Mesendoderm (in vitro differentiated cells): ENCODE results near the gene TSPAN18.

ENCODE experiments used
- DNase-seq: peaks from one replicate; pipeline ENCODE4 v3.0.0; 2013
- H2AK5ac ChIP-seq: 2 replicates; pipeline ENCODE4 v1.6.1; 2013; ENCODE audit warnings: low read length, inconsistent platforms
- H2BK120ac ChIP-seq: 2 replicates; pipeline ENCODE4 v1.6.1; 2013; ENCODE audit warnings: low read depth, mild to moderate bottlenecking, low read length, moderate library complexity, mixed read lengths
- H2BK15ac ChIP-seq: replicated peaks from 2 replicates; pipeline ENCODE4 v1.6.1; 2013; ENCODE audit warnings: low read depth, mild to moderate bottlenecking, moderate library complexity
- H2BK5ac ChIP-seq: 2 replicates; pipeline ENCODE4 v1.6.1; 2013; ENCODE audit warnings: low read length, inconsistent platforms
- H3K18ac ChIP-seq: 2 replicates; pipeline ENCODE4 v1.6.1; 2013; ENCODE audit warnings: mild to moderate bottlenecking, low read length, mixed read lengths
- H3K23ac ChIP-seq: one replicate; pipeline ENCODE4 v1.6.1; 2013; ENCODE audit warnings: low read length
- H3K27ac ChIP-seq: 2 replicates; pipeline ENCODE4 v1.5.1; 2013; ENCODE audit warnings: low read depth, mild to moderate bottlenecking, inconsistent platforms, low read length, moderate library complexity
- H3K27me3 ChIP-seq: 2 replicates; pipeline ENCODE4 v1.6.1; 2013; ENCODE audit warnings: low read length, control low read depth, mild to moderate bottlenecking, inconsistent platforms; ENCODE audit not compliant: insufficient read depth, poor library complexity
- H3K36me3 ChIP-seq: 2 replicates; pipeline ENCODE4 v1.6.1; 2013; ENCODE audit warnings: low read length, inconsistent platforms; ENCODE audit not compliant: control insufficient read depth, insufficient read depth
- H3K4ac ChIP-seq: one replicate; pipeline ENCODE4 v1.6.1; 2013; ENCODE audit warnings: low read depth, mild to moderate bottlenecking, low read length, moderate library complexity
- H3K4me1 ChIP-seq: 2 replicates; pipeline ENCODE4 v1.6.1; 2013; ENCODE audit warnings: low read depth, low read length, inconsistent platforms; ENCODE audit not compliant: control insufficient read depth
- H3K4me2 ChIP-seq: 2 replicates; pipeline ENCODE4 v1.6.1; 2013; ENCODE audit warnings: low read length
- H3K4me3 ChIP-seq: 2 replicates; pipeline ENCODE4 v1.5.1; 2013; ENCODE audit warnings: mild to moderate bottlenecking, low read length
- H3K56ac ChIP-seq: one replicate; pipeline ENCODE4 v1.6.1; 2013; ENCODE audit warnings: low read length
- H3K79me1 ChIP-seq: 2 replicates; pipeline ENCODE4 v1.6.1; 2013; ENCODE audit warnings: low read length, inconsistent platforms
- H3K79me2 ChIP-seq: 2 replicates; pipeline ENCODE4 v1.6.1; 2013; ENCODE audit warnings: mild to moderate bottlenecking, low read length; ENCODE audit not compliant: control insufficient read depth, insufficient read depth
- H3K9ac ChIP-seq: 2 replicates; pipeline ENCODE4 v1.6.1; 2013; ENCODE audit warnings: low read length, inconsistent platforms
- H4K5ac ChIP-seq: one replicate; pipeline ENCODE4 v1.6.1; 2013; ENCODE audit warnings: low read length
- H4K8ac ChIP-seq: one replicate; pipeline ENCODE4 v1.6.1; 2013; ENCODE audit warnings: low read depth, mild to moderate bottlenecking, control low read depth, low read length, moderate library complexity
- WGBS: extraction: QIAGEN DNeasy Blood & Tissue Kit; methylation state at CpG from one replicate; pipeline ENCODE4 v1.1.7; 2013; ENCODE audit warnings: low lambda C conversion rate, missing lambda C conversion rate; ENCODE audit not compliant: insufficient coverage; ENCODE audit errors: extremely low coverage; 5-methylcytosine and 5-hydroxymethylcytosine counted together

TSPAN18 gene

GRCh38 chr11:44893308-44893822 lies 166.6 kb downstream of the TSPAN18 start:
- H3K4me2 ChIP-seq, result no peak overlapping the region
- H3K36me3 ChIP-seq, result no peaks in the 10 kb centered on the region
- no peak overlapping the region for H2AK5ac ChIP-seq
- WGBS, result no CpG with 5 or more reads among the region's 10 CpGs
- no peak for DNase-seq
- H3K23ac ChIP-seq, result no peak overlapping the region
- no peaks in the 10 kb centered on the region for H3K79me2 ChIP-seq
- H3K4me1 ChIP-seq, result peaks cover 5% of the 10 kb centered on the region
- H4K5ac ChIP-seq, result no peak overlapping the region
- no peak overlapping the region for H3K4ac ChIP-seq
- no peak overlapping the region for H3K56ac ChIP-seq
- no peak overlapping the region for H3K9ac ChIP-seq
- H3K4me3 ChIP-seq, result no peak overlapping the region
- H3K18ac ChIP-seq, result no peak overlapping the region
- no peak overlapping the region for H2BK5ac ChIP-seq
- H3K79me1 ChIP-seq, result no peaks in the 10 kb centered on the region
- no peak overlapping the region for H2BK120ac ChIP-seq
- no peak overlapping the region for H4K8ac ChIP-seq
- no peaks in the 10 kb centered on the region for H3K27me3 ChIP-seq
- no peak overlapping the region for H2BK15ac ChIP-seq
- H3K27ac ChIP-seq, result no peak overlapping the region

GRCh38 chr11:44893846-44894617 lies 167.3 kb downstream of the TSPAN18 start:
- Histone ChIP-seq H2BK120ac (no peak overlapping the region), H4K5ac (no peak overlapping the region), H3K27me3 (no peaks in the 10 kb centered on the region), H3K4ac (no peak overlapping the region), H3K9ac (no peak overlapping the region), H2AK5ac (no peak overlapping the region), H3K23ac (no peak overlapping the region), H3K4me1 (peaks cover 5% of the 10 kb centered on the region), H3K79me1 (no peaks in the 10 kb centered on the region), H3K56ac (no peak overlapping the region), H3K18ac (no peak overlapping the region), H3K4me3 (no peak overlapping the region), H3K36me3 (no peaks in the 10 kb centered on the region), H4K8ac (no peak overlapping the region), H3K4me2 (no peak overlapping the region), H2BK5ac (no peak overlapping the region), H3K79me2 (no peaks in the 10 kb centered on the region), H2BK15ac (no peak overlapping the region), H3K27ac (no peak overlapping the region)
- no CpG with 5 or more reads among the region's 21 CpGs for WGBS
- peak; percentile 88 for DNase-seq

- Histone ChIP-seq H3K4me3 (no peak overlapping the region), H3K79me1 (no peaks in the 10 kb centered on the region), H2BK15ac (no peak overlapping the region), H4K5ac (no peak overlapping the region), H3K23ac (no peak overlapping the region), H3K56ac (no peak overlapping the region), H4K8ac (no peak overlapping the region), H3K9ac (no peak overlapping the region), H3K27me3 (no peaks in the 10 kb centered on the region), H3K18ac (no peak overlapping the region), H3K4ac (no peak overlapping the region), H3K36me3 (no peaks in the 10 kb centered on the region), H2AK5ac (no peak overlapping the region), H3K27ac (no peak overlapping the region), H2BK120ac (no peak overlapping the region), H2BK5ac (no peak overlapping the region), H3K79me2 (no peaks in the 10 kb centered on the region), H3K4me2 (no peak overlapping the region), H3K4me1 (no peaks in the 10 kb centered on the region)
- peak; percentile 91 for DNase-seq
- no CpG with 5 or more reads among the region's 3 CpGs for WGBS
Measured at GRCh38 chr11:44899959-44900358, 173.2 kb downstream of the TSPAN18 start.

GRCh38 chr11:44901120-44901633 lies 174.4 kb downstream of the TSPAN18 start:
- H3K4me1 ChIP-seq, result no peaks in the 10 kb centered on the region
- no peaks in the 10 kb centered on the region for H3K36me3 ChIP-seq
- H4K5ac ChIP-seq, result no peak overlapping the region
- no peaks in the 10 kb centered on the region for H3K79me1 ChIP-seq
- no peak overlapping the region for H3K23ac ChIP-seq
- H3K56ac ChIP-seq, result no peak overlapping the region
- no peak overlapping the region for H3K4me3 ChIP-seq
- H2BK5ac ChIP-seq, result no peak overlapping the region
- H4K8ac ChIP-seq, result no peak overlapping the region
- H3K18ac ChIP-seq, result no peak overlapping the region
- H2BK120ac ChIP-seq, result no peak overlapping the region
- no peaks in the 10 kb centered on the region for H3K27me3 ChIP-seq
- H3K79me2 ChIP-seq, result no peaks in the 10 kb centered on the region
- no peak overlapping the region for H2AK5ac ChIP-seq
- H3K9ac ChIP-seq, result no peak overlapping the region
- no peak overlapping the region for H3K4ac ChIP-seq
- WGBS, result no CpG with 5 or more reads among the region's 7 CpGs
- no peak overlapping the region for H2BK15ac ChIP-seq
- H3K4me2 ChIP-seq, result no peak overlapping the region
- DNase-seq, result no peak
- H3K27ac ChIP-seq, result no peak overlapping the region

GRCh38 chr11:44901786-44902185 lies 175.0 kb downstream of the TSPAN18 start:
- H2BK5ac ChIP-seq, result no peak overlapping the region
- no peak overlapping the region for H3K56ac ChIP-seq
- no peak overlapping the region for H3K23ac ChIP-seq
- H3K27ac ChIP-seq, result no peak overlapping the region
- WGBS, result no CpG with 5 or more reads among the region's 5 CpGs
- H3K18ac ChIP-seq, result no peak overlapping the region
- H3K4me1 ChIP-seq, result no peaks in the 10 kb centered on the region
- H3K4me3 ChIP-seq, result no peak overlapping the region
- H3K4me2 ChIP-seq, result no peak overlapping the region
- no peaks in the 10 kb centered on the region for H3K79me2 ChIP-seq
- H3K79me1 ChIP-seq, result no peaks in the 10 kb centered on the region
- DNase-seq, result no peak
- no peak overlapping the region for H3K4ac ChIP-seq
- no peak overlapping the region for H3K9ac ChIP-seq
- no peaks in the 10 kb centered on the region for H3K27me3 ChIP-seq
- H2AK5ac ChIP-seq, result no peak overlapping the region
- no peak overlapping the region for H4K8ac ChIP-seq
- H2BK15ac ChIP-seq, result no peak overlapping the region
- H4K5ac ChIP-seq, result no peak overlapping the region
- H3K36me3 ChIP-seq, result no peaks in the 10 kb centered on the region
- H2BK120ac ChIP-seq, result no peak overlapping the region
